ENCODE results near the gene SRP68.

DNA sequence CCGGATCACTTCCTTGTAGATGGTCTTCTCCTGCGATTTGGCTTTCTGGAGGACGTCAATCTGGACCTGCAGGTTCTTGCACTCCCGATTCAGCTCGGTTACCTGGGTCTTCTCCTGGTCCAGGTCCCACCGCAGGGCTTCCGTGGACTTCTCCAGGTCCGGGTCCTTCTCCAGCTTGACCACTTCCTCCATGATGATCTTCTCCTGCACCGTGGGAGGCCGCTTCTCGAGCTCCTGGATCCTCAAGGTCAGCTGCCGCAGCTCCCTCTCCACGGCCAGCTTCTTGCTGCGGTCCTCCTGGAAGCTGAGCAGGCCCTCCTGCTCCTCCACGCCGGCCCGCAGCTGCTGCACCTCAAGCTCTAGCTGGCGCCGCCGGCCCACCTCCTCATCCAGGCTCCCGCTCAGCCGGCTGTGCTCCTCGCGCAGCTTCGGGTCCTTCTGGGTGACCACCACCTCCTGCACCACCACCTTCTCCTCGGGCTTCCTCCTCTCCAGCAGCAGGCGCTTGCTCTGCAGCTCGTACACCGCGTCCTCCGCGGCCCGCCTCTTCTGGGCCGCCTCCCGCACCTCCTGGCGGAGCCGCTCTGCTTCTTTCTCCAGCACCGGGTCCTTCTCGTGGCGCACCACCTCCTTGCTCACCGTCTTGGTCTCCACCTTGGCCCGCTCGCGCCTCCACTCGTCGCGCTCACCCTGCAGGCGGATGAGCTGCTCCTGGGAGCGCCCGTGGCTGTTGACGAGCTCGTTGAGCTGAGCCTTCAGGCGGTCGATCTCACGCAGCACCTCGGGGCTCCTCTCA, 63.5 kb downstream of the SRP68 start:
- TF ChIP-seq GATA3 (IDR thresholded peaks at IDR 0.05; ENCODE audit: low read depth, low read length) (no peak), GATA2 (IDR thresholded peaks at IDR 0.05; ENCODE audit: low read depth, low read length) (no peak)

All from SH-SY5Y (cell line).